Measurements from ENCODE around the gene SPATA31A6.
"Not testable (repeated sequence)": the region's sequence is repeated elsewhere in the genome, so short reads cannot be mapped to it uniquely, and the experiment has no call there.

Gene SPATA31A6

GRCh38 chr9:42183359-42183758, at the start of gene SPATA31A6:
TSS of gene SPATA31A6 (plus strand) at chr9:42183659. CDS start at chr9:42183688, 29 bp downstream.
- not testable (repeated sequence) for H3K4me1 ChIP-seq; H3K36me3 ChIP-seq; H3K4me2 ChIP-seq; H3K27ac ChIP-seq; H4K20me1 ChIP-seq; H3K27me3 ChIP-seq; H3K9me3 ChIP-seq (replicated peaks in 1 of 11); H3K4me3 ChIP-seq; H3K9ac ChIP-seq

GRCh38 chr9:42160299-42160698, 23.2 kb upstream of the SPATA31A6 start:
- H3K27me3 ChIP-seq; H4K20me1 ChIP-seq; H3K4me2 ChIP-seq; H3K9me3 ChIP-seq (replicated peaks in 1 of 11); H3K27ac ChIP-seq; H3K4me1 ChIP-seq; H3K9ac ChIP-seq; H3K36me3 ChIP-seq; H3K4me3 ChIP-seq: not testable (repeated sequence)

- H3K4me3 ChIP-seq; H3K27me3 ChIP-seq; H3K9me3 ChIP-seq (replicated peaks in 1 of 11); H3K4me1 ChIP-seq; H3K4me2 ChIP-seq; H4K20me1 ChIP-seq; H3K9ac ChIP-seq; H3K27ac ChIP-seq; H3K36me3 ChIP-seq: not testable (repeated sequence)
Measured at GRCh38 chr9:42219861-42220260, 36.4 kb downstream of the SPATA31A6 start.

DNA sequence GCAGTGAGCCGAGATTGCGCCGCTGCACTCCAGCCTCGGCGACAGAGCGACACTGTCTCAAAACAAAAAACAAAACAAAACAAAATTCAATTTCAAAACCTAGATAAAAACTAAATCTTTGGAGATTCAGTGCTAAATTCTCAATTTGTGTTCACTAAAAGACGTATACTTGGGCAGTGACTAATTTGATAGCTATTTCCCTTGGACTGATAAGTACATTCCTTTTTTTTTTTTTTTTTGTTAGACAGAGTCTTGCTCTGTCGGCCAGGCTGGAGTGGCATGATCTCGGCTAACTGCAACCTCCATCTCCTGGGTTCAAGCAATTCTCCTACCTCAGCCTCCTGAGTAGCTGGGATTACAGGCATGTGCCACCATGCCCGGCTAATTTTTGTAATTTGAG, 39.8 kb downstream of the SPATA31A6 start:
- not testable (repeated sequence) for H3K4me3 ChIP-seq; H3K9ac ChIP-seq; H3K4me1 ChIP-seq; H3K27ac ChIP-seq; H3K27me3 ChIP-seq; H4K20me1 ChIP-seq; H3K36me3 ChIP-seq; H3K9me3 ChIP-seq (replicated peaks in 1 of 11); H3K4me2 ChIP-seq

DNA sequence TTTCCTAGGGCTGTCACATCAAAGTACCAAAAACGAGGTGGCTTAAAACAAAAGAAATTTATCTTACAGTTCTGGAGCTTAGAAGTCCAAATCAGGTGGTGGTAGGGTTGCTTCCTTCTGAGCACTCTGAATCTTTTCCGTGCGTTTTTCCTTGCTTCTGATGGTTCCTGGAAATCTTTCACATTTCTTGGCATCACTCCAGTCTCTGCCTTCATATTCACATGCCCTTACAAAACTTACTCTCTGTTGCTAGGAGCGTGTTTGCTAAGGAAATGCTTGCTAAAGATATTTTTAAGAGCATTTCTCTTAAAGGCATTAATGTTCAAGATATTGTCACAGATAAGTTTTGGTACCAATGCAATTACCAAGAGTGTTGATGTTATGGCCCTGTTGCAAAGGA, 49.6 kb downstream of the SPATA31A6 start:
- not testable (repeated sequence) for H4K20me1 ChIP-seq; H3K4me2 ChIP-seq; H3K9me3 ChIP-seq (replicated peaks in 1 of 11); H3K9ac ChIP-seq; H3K36me3 ChIP-seq; H3K27ac ChIP-seq; H3K27me3 ChIP-seq; H3K4me3 ChIP-seq; H3K4me1 ChIP-seq

GRCh38 chr9:42234610-42235009, 51.2 kb downstream of the SPATA31A6 start:
- H3K9ac ChIP-seq, H3K36me3 ChIP-seq, H4K20me1 ChIP-seq: not testable (repeated sequence)

GRCh38 chr9:42235352-42235991, 52.0 kb downstream of the SPATA31A6 start:
- not testable (repeated sequence) for H3K36me3 ChIP-seq; H3K9me3 ChIP-seq (replicated peaks in 1 of 11); H3K4me1 ChIP-seq

More at GRCh38 chr9:42234610-42235009, 51.2 kb downstream of the SPATA31A6 start:
- H3K4me3 ChIP-seq; H3K27me3 ChIP-seq; H3K9me3 ChIP-seq (replicated peaks in 1 of 11); H3K4me1 ChIP-seq; H3K4me2 ChIP-seq; H3K27ac ChIP-seq: not testable (repeated sequence)

DNA sequence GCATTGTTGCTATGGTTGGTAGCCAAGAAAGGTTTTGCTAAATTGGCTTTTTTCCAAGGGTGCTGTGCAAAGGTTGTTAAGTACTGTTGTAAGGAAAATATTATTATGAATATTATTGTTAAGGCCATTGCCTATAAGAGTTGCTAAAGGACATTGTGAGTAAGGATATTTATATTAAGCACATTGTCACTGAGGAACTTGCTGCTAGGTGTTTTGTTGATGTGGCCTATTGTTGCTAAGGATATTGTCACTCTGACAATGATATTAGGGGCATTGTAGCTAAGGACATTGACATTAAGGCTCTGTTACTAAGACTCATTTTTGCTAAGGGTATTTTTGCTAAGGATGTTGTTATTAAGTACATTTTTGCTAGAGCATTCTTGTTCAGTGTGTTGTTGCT, 52.6 kb downstream of the SPATA31A6 start:
- H3K9ac ChIP-seq; H3K4me1 ChIP-seq; H3K9me3 ChIP-seq (replicated peaks in 1 of 11); H3K27ac ChIP-seq; H3K4me3 ChIP-seq; H3K4me2 ChIP-seq; H4K20me1 ChIP-seq; H3K36me3 ChIP-seq; H3K27me3 ChIP-seq: not testable (repeated sequence)

More at GRCh38 chr9:42235352-42235991, 52.0 kb downstream of the SPATA31A6 start:
- H3K4me3 ChIP-seq, H3K27ac ChIP-seq, H4K20me1 ChIP-seq, H3K27me3 ChIP-seq, H3K4me2 ChIP-seq, H3K9ac ChIP-seq: not testable (repeated sequence)

- not testable (repeated sequence) for H3K27me3 ChIP-seq, H3K9ac ChIP-seq, H3K27ac ChIP-seq
Measured at GRCh38 chr9:42237381-42237780, 53.9 kb downstream of the SPATA31A6 start.

GRCh38 chr9:42238862-42239261, 55.4 kb downstream of the SPATA31A6 start:
- H3K9me3 ChIP-seq (replicated peaks in 1 of 11); H3K4me1 ChIP-seq; H3K4me3 ChIP-seq; H3K27me3 ChIP-seq; H3K9ac ChIP-seq; H3K4me2 ChIP-seq; H4K20me1 ChIP-seq; H3K27ac ChIP-seq; H3K36me3 ChIP-seq: not testable (repeated sequence)

More at GRCh38 chr9:42237381-42237780, 53.9 kb downstream of the SPATA31A6 start:
- H3K4me1 ChIP-seq; H3K36me3 ChIP-seq; H3K9me3 ChIP-seq (replicated peaks in 1 of 11); H4K20me1 ChIP-seq; H3K4me2 ChIP-seq; H3K4me3 ChIP-seq: not testable (repeated sequence)
